ENCODE measurements around the gene TMEM129.

Gene TMEM129

DNA sequence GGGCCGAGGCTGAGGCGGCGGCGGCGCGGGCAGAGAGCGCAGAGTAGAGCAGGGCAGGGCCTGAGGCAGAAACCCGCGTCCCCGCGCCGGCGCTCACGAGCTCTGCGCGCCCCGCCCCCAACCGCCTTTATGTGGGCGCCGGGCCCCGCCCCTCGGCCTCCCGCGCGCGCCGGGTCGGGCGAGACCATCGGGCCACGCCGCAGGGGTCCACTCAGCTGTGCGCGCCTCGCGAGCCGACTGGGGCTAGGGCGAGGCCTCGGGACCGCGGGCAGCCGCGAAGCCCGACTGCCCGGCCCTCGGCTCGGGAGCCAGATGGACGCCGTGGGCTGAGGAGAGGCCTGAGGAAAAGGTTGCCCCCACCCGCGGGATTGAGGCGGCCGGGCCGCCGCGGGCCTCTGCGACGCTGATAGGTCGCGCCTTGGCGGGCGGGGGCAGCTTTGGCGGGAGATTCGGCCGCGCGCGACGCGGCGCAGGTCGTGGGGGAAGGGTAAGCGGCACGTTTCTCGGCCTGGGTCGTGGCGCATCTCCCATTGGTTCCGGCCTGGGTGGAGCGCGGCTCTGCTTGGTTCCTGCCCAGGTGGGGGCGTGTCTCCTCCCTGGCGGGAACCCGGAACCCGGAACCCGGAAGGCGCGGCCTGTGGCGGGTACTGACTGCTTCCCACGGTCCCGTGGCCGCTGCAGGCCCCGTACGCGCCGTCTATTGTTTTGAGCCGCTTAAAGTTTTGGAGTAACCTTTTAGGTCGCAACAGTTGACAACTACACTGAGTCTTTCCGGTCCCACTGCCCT, 8.7 kb downstream of the TMEM129 start, which contains the start of gene SLBP (continued):
- TF ChIP-seq ZNF610 (tag by site-specific recombination; IDR thresholded peaks at IDR 0.05; ENCODE audit: borderline replicate concordance) (peak; percentile 64; the same call in 1 of the 2 replicates), ZXDB (tag by site-specific recombination; IDR thresholded peaks at IDR 0.05) (peak; percentile 75), EGR2 (tag by site-specific recombination; IDR thresholded peaks at IDR 0.05; ENCODE audit: low read depth) (peak; percentile 58), ZBTB17 (tag by site-specific recombination; IDR thresholded peaks at IDR 0.05) (peak; percentile 72; the same call in 1 of the 2 replicates), SALL2 (tag by site-specific recombination; IDR thresholded peaks at IDR 0.05; ENCODE audit: borderline replicate concordance) (no peak), HOXC10 (CRISPR knock-in tag; IDR thresholded peaks at IDR 0.05) (peak; percentile 97), ZFP41 (tag by site-specific recombination; IDR thresholded peaks at IDR 0.05; ENCODE audit: borderline replicate concordance) (no peak), ZNF24 (tag by site-specific recombination; IDR thresholded peaks at IDR 0.05) (peak; percentile 59; the same call in 1 of the 2 replicates), ZNF473 (tag by site-specific recombination; IDR thresholded peaks at IDR 0.05) (no peak), ZNF561 (tag by site-specific recombination; IDR thresholded peaks at IDR 0.05; ENCODE audit: borderline replicate concordance) (peak; percentile 63; the same call in 1 of the 2 replicates), ZNF785 (tag by site-specific recombination; IDR thresholded peaks at IDR 0.05) (0 out of 2 replicates have a peak, but pooled peaks have one; percentile 58), ZNF843 (tag by site-specific recombination; IDR thresholded peaks at IDR 0.05) (peak; percentile 63; the same call in 1 of the 2 replicates), ZNF426 (tag by site-specific recombination; IDR thresholded peaks at IDR 0.05) (no peak), ZNF792 (tag by site-specific recombination; IDR thresholded peaks at IDR 0.05) (no peak), FEZF1 (tag by site-specific recombination; IDR thresholded peaks at IDR 0.05) (no peak), WT1 (tag by site-specific recombination; IDR thresholded peaks at IDR 0.05) (peak; percentile 19), ZBTB48 (tag by site-specific recombination; IDR thresholded peaks at IDR 0.05) (no peak), TRIM28 (IDR thresholded peaks at IDR 0.05; ENCODE audit: borderline replicate concordance, low read length) (peak; percentile 54; the same call in 1 of the 2 replicates), SP2 (tag by site-specific recombination; IDR thresholded peaks at IDR 0.05) (peak; percentile 93), MYNN (tag by site-specific recombination; IDR thresholded peaks at IDR 0.05; ENCODE audit: borderline replicate concordance) (no peak)
- TF ChIP-seq, protein P1, sequence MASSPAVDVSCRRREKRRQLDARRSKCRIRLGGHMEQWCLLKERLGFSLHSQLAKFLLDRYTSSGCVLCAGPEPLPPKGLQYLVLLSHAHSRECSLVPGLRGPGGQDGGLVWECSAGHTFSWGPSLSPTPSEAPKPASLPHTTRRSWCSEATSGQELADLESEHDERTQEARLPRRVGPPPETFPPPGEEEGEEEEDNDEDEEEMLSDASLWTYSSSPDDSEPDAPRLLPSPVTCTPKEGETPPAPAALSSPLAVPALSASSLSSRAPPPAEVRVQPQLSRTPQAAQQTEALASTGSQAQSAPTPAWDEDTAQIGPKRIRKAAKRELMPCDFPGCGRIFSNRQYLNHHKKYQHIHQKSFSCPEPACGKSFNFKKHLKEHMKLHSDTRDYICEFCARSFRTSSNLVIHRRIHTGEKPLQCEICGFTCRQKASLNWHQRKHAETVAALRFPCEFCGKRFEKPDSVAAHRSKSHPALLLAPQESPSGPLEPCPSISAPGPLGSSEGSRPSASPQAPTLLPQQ (tag by site-specific recombination; IDR thresholded peaks at IDR 0.05) = peak; percentile 70; the same call in 1 of the 2 replicates
- TF ChIP-seq, protein P2, sequence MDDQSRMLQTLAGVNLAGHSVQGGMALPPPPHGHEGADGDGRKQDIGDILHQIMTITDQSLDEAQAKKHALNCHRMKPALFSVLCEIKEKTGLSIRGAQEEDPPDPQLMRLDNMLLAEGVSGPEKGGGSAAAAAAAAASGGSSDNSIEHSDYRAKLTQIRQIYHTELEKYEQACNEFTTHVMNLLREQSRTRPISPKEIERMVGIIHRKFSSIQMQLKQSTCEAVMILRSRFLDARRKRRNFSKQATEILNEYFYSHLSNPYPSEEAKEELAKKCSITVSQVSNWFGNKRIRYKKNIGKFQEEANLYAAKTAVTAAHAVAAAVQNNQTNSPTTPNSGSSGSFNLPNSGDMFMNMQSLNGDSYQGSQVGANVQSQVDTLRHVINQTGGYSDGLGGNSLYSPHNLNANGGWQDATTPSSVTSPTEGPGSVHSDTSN (CRISPR knock-in tag; IDR thresholded peaks at IDR 0.05) = peak; percentile 96
- TF ChIP-seq, protein P3, sequence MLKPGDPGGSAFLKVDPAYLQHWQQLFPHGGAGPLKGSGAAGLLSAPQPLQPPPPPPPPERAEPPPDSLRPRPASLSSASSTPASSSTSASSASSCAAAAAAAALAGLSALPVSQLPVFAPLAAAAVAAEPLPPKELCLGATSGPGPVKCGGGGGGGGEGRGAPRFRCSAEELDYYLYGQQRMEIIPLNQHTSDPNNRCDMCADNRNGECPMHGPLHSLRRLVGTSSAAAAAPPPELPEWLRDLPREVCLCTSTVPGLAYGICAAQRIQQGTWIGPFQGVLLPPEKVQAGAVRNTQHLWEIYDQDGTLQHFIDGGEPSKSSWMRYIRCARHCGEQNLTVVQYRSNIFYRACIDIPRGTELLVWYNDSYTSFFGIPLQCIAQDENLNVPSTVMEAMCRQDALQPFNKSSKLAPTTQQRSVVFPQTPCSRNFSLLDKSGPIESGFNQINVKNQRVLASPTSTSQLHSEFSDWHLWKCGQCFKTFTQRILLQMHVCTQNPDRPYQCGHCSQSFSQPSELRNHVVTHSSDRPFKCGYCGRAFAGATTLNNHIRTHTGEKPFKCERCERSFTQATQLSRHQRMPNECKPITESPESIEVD (tag by site-specific recombination; IDR thresholded peaks at IDR 0.05) = no peak
- TF ChIP-seq, protein P4, sequence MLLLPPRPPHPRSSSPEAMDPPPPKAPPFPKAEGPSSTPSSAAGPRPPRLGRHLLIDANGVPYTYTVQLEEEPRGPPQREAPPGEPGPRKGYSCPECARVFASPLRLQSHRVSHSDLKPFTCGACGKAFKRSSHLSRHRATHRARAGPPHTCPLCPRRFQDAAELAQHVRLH (tag by site-specific recombination; IDR thresholded peaks at IDR 0.05) = peak; percentile 93
- TF ChIP-seq, protein P5, sequence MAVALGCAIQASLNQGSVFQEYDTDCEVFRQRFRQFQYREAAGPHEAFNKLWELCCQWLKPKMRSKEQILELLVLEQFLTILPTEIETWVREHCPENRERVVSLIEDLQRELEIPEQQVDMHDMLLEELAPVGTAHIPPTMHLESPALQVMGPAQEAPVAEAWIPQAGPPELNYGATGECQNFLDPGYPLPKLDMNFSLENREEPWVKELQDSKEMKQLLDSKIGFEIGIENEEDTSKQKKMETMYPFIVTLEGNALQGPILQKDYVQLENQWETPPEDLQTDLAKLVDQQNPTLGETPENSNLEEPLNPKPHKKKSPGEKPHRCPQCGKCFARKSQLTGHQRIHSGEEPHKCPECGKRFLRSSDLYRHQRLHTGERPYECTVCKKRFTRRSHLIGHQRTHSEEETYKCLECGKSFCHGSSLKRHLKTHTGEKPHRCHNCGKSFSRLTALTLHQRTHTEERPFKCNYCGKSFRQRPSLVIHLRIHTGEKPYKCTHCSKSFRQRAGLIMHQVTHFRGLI (tag by site-specific recombination; IDR thresholded peaks at IDR 0.05) = no peak
- TF ChIP-seq, protein P6, sequence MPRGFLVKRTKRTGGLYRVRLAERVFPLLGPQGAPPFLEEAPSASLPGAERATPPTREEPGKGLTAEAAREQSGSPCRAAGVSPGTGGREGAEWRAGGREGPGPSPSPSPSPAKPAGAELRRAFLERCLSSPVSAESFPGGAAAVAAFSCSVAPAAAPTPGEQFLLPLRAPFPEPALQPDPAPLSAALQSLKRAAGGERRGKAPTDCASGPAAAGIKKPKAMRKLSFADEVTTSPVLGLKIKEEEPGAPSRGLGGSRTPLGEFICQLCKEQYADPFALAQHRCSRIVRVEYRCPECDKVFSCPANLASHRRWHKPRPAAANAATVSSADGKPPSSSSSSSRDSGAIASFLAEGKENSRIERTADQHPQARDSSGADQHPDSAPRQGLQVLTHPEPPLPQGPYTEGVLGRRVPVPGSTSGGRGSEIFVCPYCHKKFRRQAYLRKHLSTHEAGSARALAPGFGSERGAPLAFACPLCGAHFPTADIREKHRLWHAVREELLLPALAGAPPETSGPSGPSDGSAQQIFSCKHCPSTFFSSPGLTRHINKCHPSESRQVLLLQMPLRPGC (tag by site-specific recombination; IDR thresholded peaks at IDR 0.05) = 0 out of 2 replicates have a peak, but pooled peaks have one; percentile 41
- TF ChIP-seq, protein P7, sequence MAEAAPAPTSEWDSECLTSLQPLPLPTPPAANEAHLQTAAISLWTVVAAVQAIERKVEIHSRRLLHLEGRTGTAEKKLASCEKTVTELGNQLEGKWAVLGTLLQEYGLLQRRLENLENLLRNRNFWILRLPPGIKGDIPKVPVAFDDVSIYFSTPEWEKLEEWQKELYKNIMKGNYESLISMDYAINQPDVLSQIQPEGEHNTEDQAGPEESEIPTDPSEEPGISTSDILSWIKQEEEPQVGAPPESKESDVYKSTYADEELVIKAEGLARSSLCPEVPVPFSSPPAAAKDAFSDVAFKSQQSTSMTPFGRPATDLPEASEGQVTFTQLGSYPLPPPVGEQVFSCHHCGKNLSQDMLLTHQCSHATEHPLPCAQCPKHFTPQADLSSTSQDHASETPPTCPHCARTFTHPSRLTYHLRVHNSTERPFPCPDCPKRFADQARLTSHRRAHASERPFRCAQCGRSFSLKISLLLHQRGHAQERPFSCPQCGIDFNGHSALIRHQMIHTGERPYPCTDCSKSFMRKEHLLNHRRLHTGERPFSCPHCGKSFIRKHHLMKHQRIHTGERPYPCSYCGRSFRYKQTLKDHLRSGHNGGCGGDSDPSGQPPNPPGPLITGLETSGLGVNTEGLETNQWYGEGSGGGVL (tag by site-specific recombination; IDR thresholded peaks at IDR 0.05) = peak; percentile 89
- TF ChIP-seq, protein P8, sequence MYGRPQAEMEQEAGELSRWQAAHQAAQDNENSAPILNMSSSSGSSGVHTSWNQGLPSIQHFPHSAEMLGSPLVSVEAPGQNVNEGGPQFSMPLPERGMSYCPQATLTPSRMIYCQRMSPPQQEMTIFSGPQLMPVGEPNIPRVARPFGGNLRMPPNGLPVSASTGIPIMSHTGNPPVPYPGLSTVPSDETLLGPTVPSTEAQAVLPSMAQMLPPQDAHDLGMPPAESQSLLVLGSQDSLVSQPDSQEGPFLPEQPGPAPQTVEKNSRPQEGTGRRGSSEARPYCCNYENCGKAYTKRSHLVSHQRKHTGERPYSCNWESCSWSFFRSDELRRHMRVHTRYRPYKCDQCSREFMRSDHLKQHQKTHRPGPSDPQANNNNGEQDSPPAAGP (tag by site-specific recombination; IDR thresholded peaks at IDR 0.05) = peak; percentile 85; the same call in 1 of the 2 replicates
